Tibial nerve (tissue), 4 donors: Measurements from ENCODE around the gene DCP2.

ENCODE experiments used
- EP300 ChIP-seq, 2 donors: sonication (generic); formaldehyde crosslinking; IDR thresholded peaks; one replicate each; pipeline ENCODE4 v1.6.1; 2017; ENCODE audit warnings: antibody characterized with exemption in 2 of 2, mild to moderate bottlenecking in 1 of 2
- POLR2A ChIP-seq, 2 donors: fragments of 450-650 bp; IDR thresholded peaks; one replicate each; pipeline ENCODE4 v1.6.1; 2017; ENCODE audit warnings: antibody characterized with exemption in 2 of 2, mild to moderate bottlenecking in 2 of 2, moderate library complexity in 2 of 2
- TF ChIP-seq, protein P1 (sequence below), 5 experiments: fragments of 200-600 bp in 3 of 5; fragments of 450-650 bp in 2 of 5; sonication (generic) in 3 of 5; IDR thresholded peaks; one replicate each; pipeline ENCODE4 v1.5.1; 2016 to 2019; ENCODE audit warnings: antibody characterized with exemption in 5 of 5, mild to moderate bottlenecking in 3 of 5, moderate library complexity in 2 of 5

DNA sequence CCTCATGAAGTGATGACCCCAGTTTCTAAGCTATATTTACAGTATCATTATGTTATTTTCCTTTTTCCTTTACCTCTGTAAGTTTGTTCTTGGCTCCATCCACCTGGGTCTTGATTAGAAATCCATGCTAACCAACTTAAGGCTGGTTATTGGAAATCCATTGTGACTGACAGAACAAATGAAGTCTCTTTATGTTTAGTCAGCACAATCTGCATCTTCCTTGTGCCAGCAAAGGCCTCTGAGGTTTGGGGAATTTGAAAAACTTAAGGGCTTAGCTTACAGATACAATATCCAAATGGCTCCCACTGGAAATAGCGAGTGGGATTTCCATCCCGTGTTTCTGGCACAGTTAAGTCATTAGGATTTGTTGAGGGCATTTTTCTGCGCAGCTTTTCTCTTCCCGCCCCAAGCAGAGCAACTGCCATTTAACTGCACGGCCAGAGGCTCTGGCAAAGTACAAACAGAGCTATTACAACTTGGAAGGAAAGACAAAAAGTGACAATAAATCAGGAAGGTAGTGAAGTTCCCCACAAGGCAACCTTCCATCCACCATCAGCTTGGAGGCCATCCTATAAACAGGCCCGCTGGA lies 64.2 kb downstream of the DCP2 start:
- TF ChIP-seq, protein P1, sequence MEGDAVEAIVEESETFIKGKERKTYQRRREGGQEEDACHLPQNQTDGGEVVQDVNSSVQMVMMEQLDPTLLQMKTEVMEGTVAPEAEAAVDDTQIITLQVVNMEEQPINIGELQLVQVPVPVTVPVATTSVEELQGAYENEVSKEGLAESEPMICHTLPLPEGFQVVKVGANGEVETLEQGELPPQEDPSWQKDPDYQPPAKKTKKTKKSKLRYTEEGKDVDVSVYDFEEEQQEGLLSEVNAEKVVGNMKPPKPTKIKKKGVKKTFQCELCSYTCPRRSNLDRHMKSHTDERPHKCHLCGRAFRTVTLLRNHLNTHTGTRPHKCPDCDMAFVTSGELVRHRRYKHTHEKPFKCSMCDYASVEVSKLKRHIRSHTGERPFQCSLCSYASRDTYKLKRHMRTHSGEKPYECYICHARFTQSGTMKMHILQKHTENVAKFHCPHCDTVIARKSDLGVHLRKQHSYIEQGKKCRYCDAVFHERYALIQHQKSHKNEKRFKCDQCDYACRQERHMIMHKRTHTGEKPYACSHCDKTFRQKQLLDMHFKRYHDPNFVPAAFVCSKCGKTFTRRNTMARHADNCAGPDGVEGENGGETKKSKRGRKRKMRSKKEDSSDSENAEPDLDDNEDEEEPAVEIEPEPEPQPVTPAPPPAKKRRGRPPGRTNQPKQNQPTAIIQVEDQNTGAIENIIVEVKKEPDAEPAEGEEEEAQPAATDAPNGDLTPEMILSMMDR (IDR thresholded peaks at IDR 0.05): no peak
- no peak for TF ChIP-seq POLR2A (IDR thresholded peaks at IDR 0.05)
- TF ChIP-seq EP300 (IDR thresholded peaks at IDR 0.05): no peak
